GM18858 (cell line): ENCODE results near the gene DIS3L2.
"Not testable (repeated sequence)": the region's sequence is repeated elsewhere in the genome, so short reads cannot be mapped to it uniquely, and the experiment has no call there.

Source experiments
- ATAC-seq: cut with Tn5 transposase; IDR thresholded peaks from one replicate; pipeline ENCODE4 v1.9.1; 2021; ENCODE audit not compliant: unreplicated experiment

DIS3L2 gene

DNA sequence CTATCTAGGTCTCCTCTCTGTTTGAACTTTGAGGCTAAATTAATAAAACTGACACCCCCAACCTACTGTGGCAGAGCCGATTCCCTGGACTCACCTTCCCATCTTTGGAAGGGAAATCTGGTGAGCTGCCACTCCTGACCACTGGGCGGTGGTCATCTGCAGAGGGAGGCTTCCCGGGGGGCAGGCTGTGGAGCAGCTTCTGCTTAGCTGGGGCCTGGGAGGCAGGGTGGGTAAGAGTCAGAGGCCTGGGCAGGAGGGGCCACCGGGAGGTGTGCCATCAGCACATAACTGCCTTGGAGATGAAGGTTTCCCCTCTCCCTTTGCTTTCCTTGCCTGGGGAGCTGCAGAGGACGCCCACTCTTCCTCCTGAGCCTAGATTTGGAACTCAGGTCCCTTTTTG lies 33.0 kb upstream of the DIS3L2 start:
- ATAC-seq = no peak

DNA sequence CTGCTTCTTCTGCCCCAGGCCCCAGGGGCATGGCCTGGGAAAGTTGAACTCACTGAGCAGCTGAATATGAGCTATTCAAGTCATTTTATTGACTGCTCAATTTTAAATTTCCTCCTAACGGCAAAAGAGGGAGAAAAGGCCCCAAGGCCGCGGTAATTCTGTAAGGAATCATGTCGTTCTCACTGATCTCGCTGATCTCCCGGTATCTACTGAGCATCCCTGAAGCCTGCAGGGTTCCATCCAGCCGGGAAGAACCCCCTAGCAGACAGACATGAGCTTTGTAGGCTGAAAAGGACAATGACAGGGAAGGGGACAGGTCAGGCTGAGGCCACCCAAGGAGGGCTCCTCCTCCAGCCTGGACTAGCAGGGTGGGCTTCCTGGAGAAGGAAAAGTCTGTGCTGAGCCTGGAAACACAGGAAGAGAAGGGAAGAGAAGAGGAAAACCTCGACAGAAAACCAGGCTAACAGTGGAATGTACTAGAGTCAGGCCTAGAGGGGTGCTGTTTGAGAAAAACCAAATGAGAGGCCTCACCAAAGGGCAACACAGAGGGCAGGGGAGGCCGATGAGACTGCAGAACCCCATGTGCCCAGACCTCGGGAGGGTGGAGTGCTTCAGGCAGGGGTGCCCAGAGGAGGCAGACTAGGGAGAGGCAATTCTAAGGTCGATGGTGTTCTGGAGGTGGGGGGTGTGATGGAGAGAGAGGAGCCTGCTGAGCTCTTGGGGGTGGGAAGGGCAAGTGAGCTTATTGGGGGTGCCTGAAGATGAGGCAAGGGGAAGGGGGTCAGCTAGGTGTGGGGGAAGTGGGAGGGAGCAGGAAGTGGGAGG lies 32.4 kb upstream of the DIS3L2 start:
- no peak for ATAC-seq

DNA sequence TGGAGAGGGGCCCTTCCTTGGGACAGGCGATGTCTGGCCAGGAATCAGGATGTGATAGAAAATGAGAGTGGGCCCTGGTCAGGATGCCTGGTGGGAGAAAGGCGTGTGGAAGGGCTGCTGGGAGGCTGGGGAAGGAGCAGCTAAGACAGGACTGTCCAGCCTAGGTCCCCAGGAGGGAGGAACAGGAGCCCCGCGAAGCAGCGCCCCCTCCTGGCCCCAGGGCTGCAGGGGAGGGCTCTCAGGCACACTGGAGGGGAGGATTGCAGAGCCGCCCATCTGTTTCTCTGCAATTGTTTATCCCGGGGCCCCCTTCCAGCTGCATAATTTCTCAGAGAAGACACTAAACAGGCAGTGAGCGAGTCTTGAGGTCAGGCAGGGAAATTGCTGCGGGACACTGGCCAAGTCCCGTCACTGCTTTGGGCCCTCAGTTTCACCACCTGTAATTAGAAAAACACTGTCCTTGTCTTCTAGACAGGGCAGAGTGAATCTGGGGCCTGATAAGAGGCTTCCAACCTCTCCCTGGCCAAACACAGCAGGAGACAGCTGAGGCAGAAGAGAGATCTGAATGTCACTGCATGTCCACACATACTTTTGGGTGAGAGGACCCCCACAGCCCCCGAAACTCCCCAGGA lies 31.4 kb upstream of the DIS3L2 start:
- no peak for ATAC-seq

DNA sequence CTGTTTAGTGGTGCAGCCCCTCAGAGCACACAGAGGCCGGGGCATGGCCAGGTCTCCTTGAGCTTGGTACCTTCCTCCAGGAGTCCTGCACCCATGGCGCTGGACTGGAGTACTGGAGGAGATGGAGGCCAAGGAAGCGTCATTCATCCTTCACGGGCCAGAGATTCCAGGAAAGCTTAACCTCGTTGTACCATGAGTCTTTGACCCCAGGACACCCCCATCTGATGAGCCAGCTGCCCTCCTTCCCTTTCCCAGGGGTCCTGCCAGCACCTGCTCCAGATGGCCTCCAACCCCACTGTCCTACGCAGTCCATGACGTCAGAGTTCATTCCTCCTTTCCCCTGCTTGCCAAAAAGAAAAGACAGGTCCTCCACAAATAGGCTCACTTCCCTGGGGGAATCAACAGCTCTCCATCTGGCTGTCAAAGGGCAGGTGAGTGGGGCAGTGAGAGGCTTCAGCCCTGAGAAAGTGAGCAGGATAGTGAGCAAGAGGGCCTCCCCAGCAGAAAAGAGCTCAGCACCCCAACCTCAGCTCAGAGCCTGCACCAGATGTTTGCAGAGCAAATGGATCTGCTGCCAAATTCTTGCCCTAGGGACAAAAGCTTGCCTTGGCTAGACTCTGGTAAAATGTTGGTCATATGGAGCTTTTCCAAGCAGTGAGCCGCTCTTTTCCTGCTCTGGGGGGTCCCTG lies 30.8 kb upstream of the DIS3L2 start:
- ATAC-seq = no peak

DNA sequence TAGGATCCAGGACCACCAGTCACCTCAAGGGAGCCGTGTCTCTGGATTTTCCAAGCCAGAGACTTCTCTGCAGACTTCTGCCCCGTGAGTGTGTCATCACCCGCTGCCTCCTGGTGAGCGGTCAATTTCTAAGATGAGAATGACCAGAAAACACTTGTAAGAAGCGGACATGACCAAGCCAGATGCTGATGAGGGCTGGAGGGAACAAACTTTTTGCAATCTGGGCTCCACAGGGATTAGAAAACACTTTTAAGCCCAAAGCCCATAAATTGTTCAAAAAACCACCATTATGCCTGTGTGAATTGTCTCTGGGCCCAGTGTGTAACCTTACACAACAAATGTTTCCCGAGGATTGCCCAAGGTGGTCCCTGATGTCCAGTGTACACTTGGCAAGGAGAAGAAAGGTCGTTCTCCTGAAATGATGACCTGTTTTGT lies 30.0 kb upstream of the DIS3L2 start:
- no peak for ATAC-seq

DNA sequence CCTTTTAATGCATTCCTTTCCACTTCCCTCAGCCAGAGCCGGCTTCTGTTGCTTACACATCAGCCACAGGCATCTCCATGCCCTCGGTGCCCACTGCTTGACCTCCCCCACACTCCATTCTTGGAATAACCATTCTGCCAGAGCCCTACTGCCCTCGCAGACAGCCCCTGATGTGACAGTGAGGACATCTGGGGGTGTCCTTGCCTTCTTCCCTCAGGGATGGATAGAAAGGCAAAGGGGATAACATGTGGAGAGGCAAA lies 28.9 kb upstream of the DIS3L2 start:
- no peak for ATAC-seq

DNA sequence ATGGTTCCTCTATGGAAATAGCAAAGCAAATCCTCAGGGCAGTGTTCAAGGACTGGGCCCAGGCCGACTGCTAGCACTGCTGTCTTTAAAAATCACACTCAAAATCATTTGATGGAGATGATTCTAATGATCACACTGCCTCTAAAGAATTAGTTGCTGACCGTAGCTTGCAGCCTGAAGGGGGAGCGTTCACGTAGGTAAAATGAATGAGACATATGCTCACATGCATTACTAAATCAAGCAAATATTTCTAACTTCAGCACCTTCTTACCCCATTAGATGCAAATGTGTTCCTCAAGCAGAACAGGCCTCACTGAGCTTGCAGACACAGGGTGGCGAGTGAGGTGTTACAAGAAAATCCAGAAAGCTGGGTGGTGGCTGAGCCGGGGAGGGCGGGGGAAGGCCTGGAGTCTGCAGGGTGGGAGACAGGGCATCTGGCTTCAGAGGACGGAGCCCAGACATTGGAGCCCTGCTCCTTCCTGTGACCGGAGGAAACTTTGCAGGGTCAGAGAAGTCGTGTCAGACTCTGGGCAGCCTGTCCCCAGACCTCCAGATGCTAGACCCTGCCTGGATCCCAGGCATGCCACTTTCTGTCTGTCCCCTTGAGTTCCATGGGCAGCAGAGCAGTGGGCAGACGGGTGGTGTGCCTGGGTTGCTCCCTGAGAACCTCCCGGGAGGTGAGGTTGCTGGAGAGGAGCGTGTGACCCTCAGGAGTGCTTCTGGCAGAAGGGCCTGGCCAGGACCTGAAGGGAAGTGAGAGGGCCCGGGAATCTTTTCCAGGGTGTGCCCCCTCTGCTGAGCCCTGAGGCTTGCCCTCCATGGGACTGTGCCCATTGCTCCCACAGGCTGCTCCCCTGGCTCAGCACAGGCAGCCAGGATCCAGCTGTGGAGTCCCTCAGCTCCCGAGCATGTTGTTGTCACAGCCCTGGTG lies 28.3 kb upstream of the DIS3L2 start:
- no peak for ATAC-seq

DNA sequence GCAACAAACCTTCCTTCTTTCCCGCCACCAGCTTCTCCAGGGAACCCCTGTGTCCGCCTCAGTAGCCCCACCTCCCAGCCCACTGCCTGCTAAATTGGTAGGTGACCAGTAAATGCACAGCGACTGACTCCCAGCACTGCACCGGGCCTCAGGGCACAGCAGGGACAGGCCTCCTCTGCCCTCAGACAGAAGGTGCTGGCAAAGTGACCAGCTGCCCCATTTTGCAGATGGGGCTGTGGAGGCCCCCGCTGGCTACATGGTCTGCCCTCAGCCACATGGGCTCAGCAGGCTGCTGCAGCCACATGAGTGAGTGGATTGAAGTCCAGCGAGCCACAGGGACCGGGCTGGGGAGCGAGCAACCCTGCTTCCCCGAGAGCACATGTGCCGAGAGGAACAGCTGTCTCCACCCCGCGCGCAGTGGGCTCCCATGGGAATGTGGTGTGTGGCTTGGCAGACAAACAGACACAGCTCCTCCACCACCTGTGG lies 27.6 kb upstream of the DIS3L2 start:
- ATAC-seq = no peak

DNA sequence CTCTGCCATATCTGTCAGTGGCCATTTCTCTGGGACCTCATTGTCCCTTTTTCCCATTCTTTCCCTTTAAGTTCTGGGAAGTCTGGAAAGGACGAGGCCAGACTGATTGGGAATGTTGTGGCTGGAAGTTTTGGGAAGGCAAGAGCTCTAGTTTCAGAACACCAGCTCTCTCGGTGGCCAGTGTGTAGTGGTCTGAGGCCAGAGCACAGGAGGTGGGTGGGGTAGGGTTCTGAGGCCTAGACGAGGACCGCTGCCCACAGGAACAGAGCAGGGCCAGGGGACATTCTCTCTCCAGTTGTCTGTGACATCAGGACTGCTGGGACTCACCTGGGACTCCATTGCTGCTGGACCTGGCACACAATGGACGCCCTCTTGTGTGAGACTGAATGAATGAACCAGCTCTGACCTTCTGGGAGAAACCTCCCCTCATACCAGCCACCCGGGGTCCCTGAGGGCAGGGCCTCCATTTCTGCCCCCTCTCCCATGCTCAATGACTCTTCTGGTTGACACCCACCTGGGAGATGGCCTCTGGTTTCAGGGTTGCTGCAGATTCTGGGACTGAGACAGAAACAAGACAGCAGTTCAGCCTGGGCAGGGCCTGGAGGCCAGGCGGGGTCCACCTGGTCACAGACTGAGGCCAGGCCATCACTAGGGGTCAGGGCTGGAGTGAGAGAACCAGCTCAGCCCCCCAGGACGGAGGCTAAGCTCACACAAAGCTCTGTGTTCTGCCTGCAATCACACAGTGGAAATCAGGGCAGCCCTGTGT lies 26.9 kb upstream of the DIS3L2 start:
- no peak for ATAC-seq

DNA sequence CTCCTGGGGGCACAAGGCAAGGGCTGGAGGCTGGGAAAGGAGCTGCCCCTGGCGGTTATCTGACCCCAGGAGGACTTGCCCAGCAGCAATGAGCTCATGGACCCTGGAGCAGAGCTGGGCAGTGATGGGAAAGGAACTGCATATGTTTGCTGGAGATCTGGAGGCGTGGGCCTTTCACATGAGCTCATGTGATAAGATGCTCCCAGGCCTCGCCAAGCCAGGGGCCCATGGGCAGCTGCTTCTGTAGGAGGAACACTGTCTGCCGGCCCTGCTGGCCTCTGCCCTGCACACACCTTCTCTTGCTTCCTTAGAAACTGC lies 26.3 kb upstream of the DIS3L2 start:
- ATAC-seq = no peak

DNA sequence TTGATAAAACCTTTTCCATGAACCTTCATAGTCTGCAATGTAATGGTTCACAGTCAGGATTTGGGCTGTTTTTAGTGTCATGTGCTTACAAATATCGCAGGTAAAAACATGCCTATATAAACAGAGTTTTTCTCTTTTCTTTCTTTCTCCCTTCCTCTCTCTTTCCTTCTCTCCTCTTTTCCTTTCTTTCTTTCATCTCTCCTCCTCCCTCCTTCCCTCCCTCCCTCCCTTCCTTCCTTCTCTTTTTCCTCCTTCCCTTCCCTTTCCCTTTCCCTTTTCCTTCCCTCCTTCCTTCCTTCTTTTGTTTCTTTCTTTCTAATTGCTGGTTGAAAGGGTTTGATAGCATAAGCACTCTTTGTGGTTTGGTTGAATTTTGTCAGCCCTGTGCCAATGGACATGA lies 25.7 kb upstream of the DIS3L2 start:
- no peak for ATAC-seq

DNA sequence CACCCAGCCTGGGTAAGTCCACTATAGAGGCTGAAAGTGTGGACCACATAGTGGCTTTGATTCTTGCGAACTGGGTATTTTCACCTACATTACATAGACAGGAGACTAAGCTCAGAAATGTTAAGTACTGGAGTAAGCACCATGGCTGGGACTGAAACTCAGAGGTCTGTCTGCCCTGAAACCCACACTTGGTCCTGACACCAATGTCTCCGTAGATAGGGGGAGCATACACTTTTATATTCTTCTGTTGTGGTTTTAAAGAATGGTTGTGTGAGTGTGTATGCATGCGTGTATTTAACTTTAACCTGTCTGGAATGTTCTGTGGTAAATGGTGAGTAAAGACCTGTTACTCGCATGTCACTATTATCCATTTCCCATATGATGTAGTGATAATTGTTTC lies 25.0 kb upstream of the DIS3L2 start:
- no peak for ATAC-seq

DNA sequence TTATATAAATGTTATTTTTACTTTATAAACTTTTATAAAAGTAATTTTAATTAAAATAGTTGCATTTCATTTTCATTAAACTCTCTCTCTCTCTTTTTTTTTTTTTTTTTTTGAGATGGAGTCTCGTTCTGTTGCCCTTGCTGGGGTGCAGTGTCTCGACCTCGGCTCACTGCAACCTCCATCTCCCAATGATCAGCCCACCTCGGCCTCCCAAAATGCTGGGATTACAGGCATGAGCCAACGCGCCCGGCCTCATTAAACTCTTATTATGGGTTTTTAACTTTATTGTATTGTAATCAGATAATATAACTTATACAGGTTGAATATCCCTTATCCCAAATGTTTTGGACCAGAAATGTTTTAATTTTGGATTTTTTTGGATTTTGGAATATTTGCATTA lies 24.5 kb upstream of the DIS3L2 start:
- ATAC-seq = no peak

DNA sequence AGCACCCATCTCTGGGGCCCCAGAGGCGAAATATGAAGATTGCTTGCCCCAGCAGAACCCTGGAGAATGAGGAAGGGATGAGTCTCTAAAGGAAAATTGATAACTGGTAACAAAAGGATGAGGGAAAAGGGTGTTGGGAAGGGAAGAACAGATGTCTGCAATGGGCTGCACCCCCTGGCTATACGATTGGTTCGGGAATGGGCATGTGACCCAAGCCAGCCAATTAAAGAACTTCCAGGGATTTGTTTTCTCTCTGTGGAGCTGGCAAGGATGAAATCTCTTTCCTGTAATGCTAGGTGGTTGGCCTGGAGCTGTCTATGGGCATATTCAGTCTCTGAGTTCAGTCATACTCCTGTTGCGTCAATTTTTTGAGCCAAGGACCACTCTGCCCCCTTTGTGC lies 22.5 kb upstream of the DIS3L2 start:
- ATAC-seq = no peak

DNA sequence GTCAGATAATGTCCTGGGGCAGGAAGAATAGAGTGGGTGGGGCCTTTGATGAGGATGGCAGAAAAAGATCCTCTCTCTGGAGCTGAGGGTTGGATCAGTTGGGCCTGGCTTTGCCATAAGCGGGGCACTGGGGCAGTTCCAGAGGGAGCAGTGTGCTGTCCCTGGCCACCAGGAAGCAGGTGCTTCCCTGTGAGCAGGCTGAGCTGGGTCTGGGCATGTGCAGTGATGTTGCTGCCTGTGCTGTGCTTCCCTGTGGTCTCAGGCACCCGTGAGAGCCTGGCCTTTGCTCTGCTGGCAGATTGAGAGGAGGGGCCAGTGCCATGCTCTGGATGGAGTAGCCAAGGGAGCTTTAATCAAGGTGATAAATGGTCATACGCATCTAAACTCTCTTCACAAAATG lies 20.7 kb upstream of the DIS3L2 start:
- no peak for ATAC-seq

DNA sequence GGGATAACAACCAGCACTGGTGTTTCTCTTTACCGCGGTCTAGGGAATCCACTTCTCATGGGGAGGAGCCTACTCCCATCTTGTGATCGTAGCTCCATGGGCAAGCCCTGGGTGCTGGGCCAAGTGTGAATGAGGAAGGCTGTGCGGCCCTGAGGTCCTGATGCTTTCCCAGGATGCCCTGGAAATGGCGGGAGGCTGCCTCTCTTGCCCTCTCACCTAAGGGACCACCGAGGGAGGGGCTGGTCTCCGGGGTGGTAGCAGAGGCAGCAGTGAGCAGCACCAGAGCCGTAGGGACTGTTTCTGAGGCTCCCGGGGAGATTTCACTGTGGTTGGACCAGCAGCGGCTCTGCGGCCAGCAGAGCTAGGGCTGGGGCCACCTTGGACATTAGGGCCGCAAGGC lies 19.8 kb upstream of the DIS3L2 start:
- ATAC-seq = no peak

DNA sequence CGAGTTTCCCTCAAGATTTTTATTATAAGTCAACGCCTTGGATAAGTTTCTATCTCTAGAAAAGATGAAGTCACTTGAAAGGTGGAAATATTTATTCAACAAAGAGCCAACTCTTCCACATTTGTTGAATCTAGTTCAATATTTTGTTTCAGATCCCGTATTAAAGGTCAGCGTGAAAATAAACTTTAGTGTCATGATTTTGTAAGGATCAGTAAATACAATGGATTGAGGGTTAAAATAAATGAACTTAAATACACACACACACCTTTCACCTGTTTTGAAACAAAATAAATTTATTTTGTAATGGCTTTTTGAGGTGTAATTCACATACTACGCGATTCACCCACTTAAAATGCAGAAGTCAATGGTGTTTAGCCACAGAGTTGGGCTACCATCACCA lies 19.3 kb upstream of the DIS3L2 start:
- no peak for ATAC-seq

DNA sequence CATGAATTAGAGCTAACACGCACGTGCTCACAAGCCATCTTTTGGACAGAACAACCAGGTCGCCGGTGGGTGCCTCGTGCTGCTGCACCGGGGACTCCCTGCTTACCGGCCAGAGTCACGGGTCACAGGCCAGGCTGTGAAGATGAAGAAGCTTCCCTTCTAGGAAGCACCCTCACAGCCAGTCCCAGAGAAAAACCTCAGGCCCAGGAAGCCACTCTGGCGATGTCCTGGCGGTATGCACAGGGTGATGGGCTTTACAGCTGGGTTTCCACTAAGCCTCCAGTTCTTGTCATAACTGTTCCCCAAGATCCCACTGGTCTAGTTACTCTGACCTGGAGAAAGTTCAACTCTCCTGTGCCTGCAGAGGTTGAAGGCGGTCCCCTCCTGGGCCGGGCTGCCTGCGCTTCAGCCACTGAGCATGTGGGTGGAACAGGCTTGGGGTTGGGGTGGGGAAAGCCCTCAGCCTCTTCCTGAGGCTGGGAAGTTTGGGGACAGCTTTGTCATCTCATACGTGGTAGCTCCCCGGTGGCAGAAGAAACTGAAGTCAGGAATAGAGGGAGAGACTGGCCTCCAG lies 15.2 kb upstream of the DIS3L2 start:
- no peak for ATAC-seq

DNA sequence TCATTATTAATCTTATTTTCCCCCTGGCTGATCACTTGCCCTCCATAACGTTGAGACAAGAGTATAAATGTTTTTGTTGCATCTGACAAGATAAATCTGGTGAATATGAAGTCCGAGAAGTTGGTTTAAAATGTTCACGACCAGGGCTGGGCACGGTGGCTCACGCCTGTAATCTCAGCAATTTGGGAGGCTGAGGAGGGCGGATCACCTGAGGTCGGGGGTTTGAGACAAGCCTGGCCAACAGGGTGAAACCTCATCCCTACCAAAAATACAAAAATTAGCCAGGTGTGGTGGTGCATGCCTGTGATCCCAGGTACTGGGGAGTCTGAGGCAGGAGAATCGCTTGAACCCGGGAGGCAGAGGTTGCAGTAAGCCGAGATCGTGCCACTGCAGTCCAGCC lies 14.4 kb upstream of the DIS3L2 start:
- not testable (repeated sequence) for ATAC-seq

DNA sequence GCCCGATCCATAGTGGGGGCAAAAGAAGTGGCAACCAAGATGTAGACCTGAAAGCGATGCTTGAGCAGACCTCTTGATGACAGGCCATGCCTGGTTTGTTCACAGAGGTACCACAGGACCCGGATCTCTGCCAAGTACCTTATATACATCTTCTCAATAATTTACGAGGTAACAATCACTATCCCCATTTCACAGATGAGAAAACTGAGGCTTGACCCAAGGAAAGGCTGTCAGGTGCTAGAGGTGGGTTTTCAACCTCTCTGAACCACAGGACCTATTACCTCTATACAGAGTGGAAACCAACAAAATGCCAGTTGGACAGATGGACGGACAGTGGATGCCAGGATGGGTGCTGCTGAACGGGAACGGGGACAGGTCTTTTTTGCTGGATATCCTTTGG lies 13.8 kb upstream of the DIS3L2 start:
- ATAC-seq = no peak
